ENCODE results near the gene SPAG16.

Gene SPAG16

DNA sequence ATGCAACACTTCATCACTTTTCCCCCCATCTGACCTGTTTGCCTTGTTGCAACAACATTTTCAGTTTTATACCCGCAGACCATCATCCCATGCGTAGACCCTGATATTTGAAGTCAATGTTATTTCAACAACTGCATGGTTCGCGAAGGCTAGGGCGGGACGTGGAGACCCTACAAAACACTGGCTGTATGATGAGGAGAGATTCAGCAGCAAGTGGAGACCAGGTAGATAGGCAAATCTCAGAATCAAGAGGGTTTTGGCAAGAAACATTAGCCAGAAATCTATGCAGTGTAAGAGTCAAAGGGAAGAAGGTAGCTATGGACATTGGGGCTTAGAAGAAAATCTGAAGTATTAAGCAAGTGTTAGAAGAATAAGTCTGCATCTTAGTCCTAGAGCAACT is 42.4 kb upstream of the SPAG16 start:
- DNase-seq (ENCODE audit: low read depth), result no peak
- H3K4me3 ChIP-seq (ENCODE audit: control insufficient read depth, low read depth, low read length), result no peak overlapping the region
- TF ChIP-seq, protein P1, sequence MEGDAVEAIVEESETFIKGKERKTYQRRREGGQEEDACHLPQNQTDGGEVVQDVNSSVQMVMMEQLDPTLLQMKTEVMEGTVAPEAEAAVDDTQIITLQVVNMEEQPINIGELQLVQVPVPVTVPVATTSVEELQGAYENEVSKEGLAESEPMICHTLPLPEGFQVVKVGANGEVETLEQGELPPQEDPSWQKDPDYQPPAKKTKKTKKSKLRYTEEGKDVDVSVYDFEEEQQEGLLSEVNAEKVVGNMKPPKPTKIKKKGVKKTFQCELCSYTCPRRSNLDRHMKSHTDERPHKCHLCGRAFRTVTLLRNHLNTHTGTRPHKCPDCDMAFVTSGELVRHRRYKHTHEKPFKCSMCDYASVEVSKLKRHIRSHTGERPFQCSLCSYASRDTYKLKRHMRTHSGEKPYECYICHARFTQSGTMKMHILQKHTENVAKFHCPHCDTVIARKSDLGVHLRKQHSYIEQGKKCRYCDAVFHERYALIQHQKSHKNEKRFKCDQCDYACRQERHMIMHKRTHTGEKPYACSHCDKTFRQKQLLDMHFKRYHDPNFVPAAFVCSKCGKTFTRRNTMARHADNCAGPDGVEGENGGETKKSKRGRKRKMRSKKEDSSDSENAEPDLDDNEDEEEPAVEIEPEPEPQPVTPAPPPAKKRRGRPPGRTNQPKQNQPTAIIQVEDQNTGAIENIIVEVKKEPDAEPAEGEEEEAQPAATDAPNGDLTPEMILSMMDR (conservative IDR thresholded peaks at IDR 0.05; ENCODE audit: control insufficient read depth, insufficient read depth, low read depth, low read length), result no peak

DNA sequence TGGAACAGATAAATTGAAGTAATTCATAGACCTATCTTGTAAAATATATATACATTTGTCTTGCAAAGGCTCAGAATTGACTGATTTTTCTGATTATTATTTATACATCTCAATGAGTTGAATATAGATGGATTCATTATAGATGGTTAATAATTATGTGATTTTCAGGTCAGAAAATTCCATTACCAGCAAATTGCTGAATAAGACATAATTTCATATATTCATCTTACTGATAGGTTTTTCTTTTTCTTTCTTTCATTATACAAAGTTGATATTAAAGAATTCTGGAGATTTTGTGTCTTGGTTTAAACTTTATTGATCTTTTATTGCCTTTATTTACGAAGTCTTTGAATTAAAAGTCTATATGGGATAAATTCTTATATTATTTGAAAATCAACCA is 41.6 kb upstream of the SPAG16 start:
- TF ChIP-seq, protein P1 (conservative IDR thresholded peaks at IDR 0.05; ENCODE audit: control insufficient read depth, insufficient read depth, low read depth, low read length), result no peak
- no peak overlapping the region for H3K4me3 ChIP-seq (ENCODE audit: control insufficient read depth, low read depth, low read length)
- DNase-seq (ENCODE audit: low read depth), result no peak

DNA sequence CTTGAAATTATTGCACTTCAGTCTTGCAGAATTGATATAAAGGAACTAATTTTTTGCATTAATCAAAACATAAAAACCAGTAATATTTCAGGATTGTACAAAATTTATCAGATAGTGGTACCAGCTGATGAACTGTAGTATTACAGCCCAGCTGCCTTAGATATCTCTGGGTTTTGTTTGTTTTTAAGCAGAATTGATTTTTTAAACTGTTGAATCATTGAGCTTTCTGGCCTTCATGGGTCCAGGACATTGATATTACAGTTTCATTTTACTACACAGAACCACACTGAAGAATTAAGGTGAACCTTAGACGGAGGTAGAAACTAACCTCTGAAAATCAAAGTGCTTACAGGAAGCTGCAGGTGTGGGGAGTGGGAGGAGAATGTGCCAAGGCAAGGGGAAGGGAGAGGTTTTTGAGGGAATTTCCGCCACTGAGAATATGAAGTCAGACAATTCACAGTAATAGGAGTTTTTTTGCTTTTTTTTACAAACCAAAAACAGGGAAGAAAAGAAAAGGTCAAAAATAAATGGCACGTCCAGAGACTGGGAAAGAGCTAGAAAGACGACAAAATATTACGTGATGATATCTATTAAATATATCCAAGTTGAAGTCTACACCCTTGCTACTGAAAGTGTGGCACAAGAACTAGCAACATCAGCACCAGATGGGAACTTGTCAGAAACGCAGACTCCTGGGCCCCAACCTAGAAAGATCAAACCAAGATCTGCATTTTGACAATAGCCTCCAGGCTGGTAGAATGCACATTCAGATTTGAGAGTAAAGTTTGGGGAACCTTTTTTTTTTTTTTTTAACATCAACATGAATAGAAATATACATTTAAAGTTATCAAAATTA is 40.8 kb upstream of the SPAG16 start:
- DNase-seq (ENCODE audit: low read depth), result no peak
- TF ChIP-seq, protein P1 (conservative IDR thresholded peaks at IDR 0.05; ENCODE audit: control insufficient read depth, insufficient read depth, low read depth, low read length), result no peak
- H3K4me3 ChIP-seq (ENCODE audit: control insufficient read depth, low read depth, low read length), result no peak overlapping the region

DNA sequence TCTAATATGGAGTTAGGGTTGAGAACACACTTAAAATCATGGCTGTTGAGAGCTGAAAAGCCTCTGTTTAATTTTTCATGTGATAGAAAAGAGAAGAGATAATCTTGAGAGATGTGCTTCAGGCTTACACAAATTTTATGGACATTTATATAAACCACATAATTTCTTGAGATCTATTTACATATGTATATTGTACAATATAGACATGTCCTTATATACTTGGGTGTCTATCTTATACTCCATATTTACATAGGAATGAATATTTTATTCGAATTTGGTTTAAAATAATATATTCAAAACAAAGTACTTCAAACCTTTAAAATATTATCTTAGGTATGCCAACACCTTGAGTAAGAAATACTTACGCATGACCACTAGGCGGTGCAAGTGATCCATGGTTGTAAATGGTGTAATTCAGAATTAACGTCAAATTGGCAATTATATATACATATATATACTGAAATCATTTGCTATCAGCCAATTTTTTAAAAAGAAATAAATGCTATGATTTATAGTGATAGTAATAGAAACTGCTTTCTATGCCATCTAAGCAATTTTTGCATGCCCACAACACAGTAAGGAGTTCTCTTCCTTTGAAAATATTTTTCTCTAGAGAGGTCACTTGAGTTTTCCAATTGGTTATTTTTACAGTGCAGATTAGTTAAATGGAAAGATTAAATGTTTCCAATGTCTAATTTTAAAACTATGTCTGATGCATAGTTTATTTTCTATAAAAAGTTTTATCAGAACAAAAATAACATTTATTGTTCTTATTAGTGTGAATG is 37.6 kb upstream of the SPAG16 start:
- peak; percentile 69 for DNase-seq (ENCODE audit: low read depth)
- H3K4me3 ChIP-seq (ENCODE audit: control insufficient read depth, low read depth, low read length), result no peak overlapping the region
- TF ChIP-seq, protein P1 (conservative IDR thresholded peaks at IDR 0.05; ENCODE audit: control insufficient read depth, insufficient read depth, low read depth, low read length), result peak; percentile 85

DNA sequence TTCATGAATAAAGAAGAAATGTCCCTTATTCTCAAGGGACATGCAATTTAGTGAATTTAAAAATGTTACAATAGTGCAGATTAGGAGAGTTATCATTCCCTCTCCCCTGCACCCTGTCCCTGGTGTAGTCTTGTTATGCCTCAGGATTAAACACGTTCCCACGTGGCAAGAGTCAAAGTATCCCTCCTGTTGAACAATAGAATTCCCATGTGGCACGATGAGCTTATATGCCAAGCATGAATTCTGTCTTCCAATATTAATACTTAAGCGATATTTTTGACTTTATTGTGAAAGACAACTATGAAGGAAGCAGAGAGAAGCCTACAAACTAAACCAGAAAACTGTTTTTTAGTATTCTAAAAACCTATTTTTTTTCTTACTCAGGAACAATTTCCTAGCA is 36.7 kb upstream of the SPAG16 start:
- no peak overlapping the region for H3K4me3 ChIP-seq (ENCODE audit: control insufficient read depth, low read depth, low read length)
- peak; percentile 34 for DNase-seq (ENCODE audit: low read depth)
- TF ChIP-seq, protein P1 (conservative IDR thresholded peaks at IDR 0.05; ENCODE audit: control insufficient read depth, insufficient read depth, low read depth, low read length), result no peak

DNA sequence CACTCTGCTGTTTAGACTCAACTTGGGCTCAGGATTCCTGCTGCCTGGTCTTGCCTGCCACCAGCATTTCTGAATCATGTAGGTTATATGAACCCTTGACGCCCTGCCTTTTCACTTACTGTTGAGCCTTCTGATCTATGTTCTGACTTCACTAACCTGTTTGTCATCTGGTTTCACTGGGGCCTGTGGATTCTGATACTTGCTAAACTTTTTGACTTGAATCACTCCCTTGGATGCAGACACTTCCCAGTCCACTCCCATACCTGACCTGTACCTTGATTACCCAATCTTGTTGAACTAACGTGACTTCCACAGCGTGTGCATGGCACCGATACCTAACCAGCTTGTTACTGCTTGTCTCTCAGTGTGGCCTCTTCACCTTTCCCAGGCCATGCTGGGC is 35.6 kb upstream of the SPAG16 start:
- DNase-seq (ENCODE audit: low read depth), result no peak
- TF ChIP-seq, protein P1 (conservative IDR thresholded peaks at IDR 0.05; ENCODE audit: control insufficient read depth, insufficient read depth, low read depth, low read length), result no peak
- no peak overlapping the region for H3K4me3 ChIP-seq (ENCODE audit: control insufficient read depth, low read depth, low read length)
